MM.1S (cell line): ENCODE data around the gene ANO2.

Experiments
- DNase-seq: peaks from one replicate; pipeline ENCODE4 v3.0.0-alpha.2; 2015
- H2AFZ ChIP-seq: fragments of 300-600 bp; sonication (generic); 2 replicates; pipeline ENCODE4 v1.6.0; 2016; ENCODE audit warnings: antibody characterized with exemption, low read length
- H3F3A ChIP-seq: fragments of 300-600 bp; sonication (generic); 2 replicates; pipeline ENCODE4 v1.6.1; 2016; ENCODE audit warnings: mild to moderate bottlenecking, antibody characterized with exemption, low read length, moderate library complexity, mixed read lengths; ENCODE audit not compliant: insufficient read depth
- H3K27ac ChIP-seq: fragments of 300-600 bp; sonication (generic); 2 replicates; pipeline ENCODE4 v1.5.1; 2016; ENCODE audit warnings: mild to moderate bottlenecking, low read length
- H3K27me3 ChIP-seq: fragments of 300-600 bp; sonication (generic); replicated peaks from 2 replicates; pipeline ENCODE4 v1.6.0; 2016; ENCODE audit warnings: low read length; ENCODE audit not compliant: insufficient read depth
- H3K36me3 ChIP-seq: fragments of 300-600 bp; sonication (generic); replicated peaks from 2 replicates; pipeline ENCODE4 v1.6.1; 2016; ENCODE audit warnings: mild to moderate bottlenecking, low read length, mixed read lengths; ENCODE audit not compliant: insufficient read depth
- H3K4me1 ChIP-seq: fragments of 300-600 bp; sonication (generic); 2 replicates; pipeline ENCODE4 v1.6.1; 2016; ENCODE audit warnings: low read length, mixed read lengths
- H3K4me2 ChIP-seq: fragments of 300-600 bp; sonication (generic); 2 replicates; pipeline ENCODE4 v1.6.0; 2016; ENCODE audit warnings: low read depth, low read length
- H3K4me3 ChIP-seq: fragments of 300-600 bp; sonication (generic); 2 replicates; pipeline ENCODE4 v1.5.1; 2016; ENCODE audit warnings: low read length, mixed read lengths
- H3K79me2 ChIP-seq: fragments of 300-600 bp; sonication (generic); 2 replicates; pipeline ENCODE4 v1.6.1; 2016; ENCODE audit warnings: mixed run types, low read length, mixed read lengths
- H3K9ac ChIP-seq: fragments of 300-600 bp; sonication (generic); 2 replicates; pipeline ENCODE4 v1.6.1; 2016; ENCODE audit warnings: low read length, mixed read lengths
- H3K9me2 ChIP-seq: fragments of 300-600 bp; sonication (generic); replicated peaks from 2 replicates; pipeline ENCODE4 v1.6.1; 2016; ENCODE audit warnings: mild to moderate bottlenecking, low read length, mixed read lengths; ENCODE audit not compliant: insufficient read depth
- H3K9me3 ChIP-seq: fragments of 300-600 bp; sonication (generic); replicated peaks from 2 replicates; pipeline ENCODE4 v1.6.1; 2016; ENCODE audit warnings: mild to moderate bottlenecking, low read length, mixed read lengths; ENCODE audit not compliant: insufficient read depth
- H4K20me1 ChIP-seq: fragments of 300-600 bp; sonication (generic); 2 replicates; pipeline ENCODE4 v1.6.1; 2016; ENCODE audit warnings: mild to moderate bottlenecking, low read length, moderate library complexity, mixed read lengths; ENCODE audit not compliant: insufficient read depth
- CTCF ChIP-seq: fragments of 300-600 bp; sonication (generic); IDR thresholded peaks from 2 replicates; pipeline ENCODE4 v1.5.1; 2016; ENCODE audit warnings: antibody characterized with exemption, low read length, mixed read lengths
- EZH2 ChIP-seq: fragments of 300-600 bp; sonication (generic); optimal IDR thresholded peaks from 2 replicates; pipeline ENCODE3; 2017; ENCODE audit warnings: low read depth, mild to moderate bottlenecking, antibody characterized with exemption, low read length, mixed read lengths
- EZH2phosphoT487 ChIP-seq: fragments of 300-600 bp; sonication (generic); IDR thresholded peaks from 2 replicates; pipeline ENCODE4 v1.6.1; 2018; ENCODE audit warnings: antibody characterized with exemption, low read length

Gene ANO2

GRCh38 chr12:5554711-5555110 lies 390.3 kb downstream of the ANO2 start:
- no peak for DNase-seq

GRCh38 chr12:5549011-5549410 lies 396.0 kb downstream of the ANO2 start:
- H3K4me1 ChIP-seq, result no peaks in the 10 kb centered on the region
- H3K9ac ChIP-seq, result no peak overlapping the region
- TF ChIP-seq EZH2, result no peak
- TF ChIP-seq CTCF, result no peak
- TF ChIP-seq EZH2phosphoT487, result no peak

More at GRCh38 chr12:5554711-5555110, 390.3 kb downstream of the ANO2 start:
- Histone ChIP-seq H3K4me1 (no peaks in the 10 kb centered on the region), H3K4me3 (no peak overlapping the region), H4K20me1 (no peaks in the 10 kb centered on the region), H3K27me3 (no peaks in the 10 kb centered on the region), H3K27ac (no peak overlapping the region), H3F3A (no peaks in the 10 kb centered on the region), H3K9ac (no peak overlapping the region), H3K36me3 (no peaks in the 10 kb centered on the region), H3K9me3 (no peaks in the 10 kb centered on the region), H3K79me2 (no peaks in the 10 kb centered on the region), H3K4me2 (no peak overlapping the region), H3K9me2 (no peaks in the 10 kb centered on the region), H2AFZ (no peak overlapping the region)
- TF ChIP-seq EZH2 (no peak), CTCF (no peak), EZH2phosphoT487 (no peak)

GRCh38 chr12:5548152-5548943 lies 396.7 kb downstream of the ANO2 start:
- Histone ChIP-seq H3K4me2 (no peak overlapping the region), H3K27ac (no peak overlapping the region), H3K9ac (no peak overlapping the region), H3K36me3 (no peaks in the 10 kb centered on the region), H3K27me3 (no peaks in the 10 kb centered on the region), H3K9me2 (no peaks in the 10 kb centered on the region), H3K79me2 (no peaks in the 10 kb centered on the region), H3K4me1 (no peaks in the 10 kb centered on the region), H3K9me3 (no peaks in the 10 kb centered on the region), H2AFZ (no peak overlapping the region), H4K20me1 (no peaks in the 10 kb centered on the region), H3F3A (no peaks in the 10 kb centered on the region), H3K4me3 (no peak overlapping the region)
- no peak for TF ChIP-seq EZH2phosphoT487
- no peak for TF ChIP-seq CTCF
- TF ChIP-seq EZH2, result no peak
- DNase-seq, result no peak

More at GRCh38 chr12:5549011-5549410, 396.0 kb downstream of the ANO2 start:
- Histone ChIP-seq H3K9me3 (no peaks in the 10 kb centered on the region), H3K4me2 (no peak overlapping the region), H3K9me2 (no peaks in the 10 kb centered on the region), H4K20me1 (no peaks in the 10 kb centered on the region), H3K79me2 (no peaks in the 10 kb centered on the region), H3K36me3 (no peaks in the 10 kb centered on the region), H2AFZ (no peak overlapping the region), H3K27ac (no peak overlapping the region), H3K27me3 (no peaks in the 10 kb centered on the region), H3K4me3 (no peak overlapping the region), H3F3A (no peaks in the 10 kb centered on the region)
- DNase-seq, result no peak
